ENCODE data around the gene GTF3A.

- TF ChIP-seq CTCF (IDR thresholded peaks at IDR 0.05) (no peak), ZFX (IDR thresholded peaks at IDR 0.05; ENCODE audit: borderline replicate concordance) (no peak)
These were observed 45.8 kb downstream of the GTF3A start for GRCh38 chr13:27470075-27470820.

Measured in 22Rv1 (cell line).